Stimulated activated CD8-positive, alpha-beta memory T cell treated with anti-CD3 and anti-CD28 coated beads, Interleukin-7, amount 100 ng/mL, for 24 hours (primary cell): ENCODE measurements around the gene TXN2.

Experiments used
- DNase-seq: peaks from one replicate; pipeline ENCODE4 v3.0.0-alpha.2; 2020; ENCODE audit warnings: low read depth

TXN2 gene

DNA sequence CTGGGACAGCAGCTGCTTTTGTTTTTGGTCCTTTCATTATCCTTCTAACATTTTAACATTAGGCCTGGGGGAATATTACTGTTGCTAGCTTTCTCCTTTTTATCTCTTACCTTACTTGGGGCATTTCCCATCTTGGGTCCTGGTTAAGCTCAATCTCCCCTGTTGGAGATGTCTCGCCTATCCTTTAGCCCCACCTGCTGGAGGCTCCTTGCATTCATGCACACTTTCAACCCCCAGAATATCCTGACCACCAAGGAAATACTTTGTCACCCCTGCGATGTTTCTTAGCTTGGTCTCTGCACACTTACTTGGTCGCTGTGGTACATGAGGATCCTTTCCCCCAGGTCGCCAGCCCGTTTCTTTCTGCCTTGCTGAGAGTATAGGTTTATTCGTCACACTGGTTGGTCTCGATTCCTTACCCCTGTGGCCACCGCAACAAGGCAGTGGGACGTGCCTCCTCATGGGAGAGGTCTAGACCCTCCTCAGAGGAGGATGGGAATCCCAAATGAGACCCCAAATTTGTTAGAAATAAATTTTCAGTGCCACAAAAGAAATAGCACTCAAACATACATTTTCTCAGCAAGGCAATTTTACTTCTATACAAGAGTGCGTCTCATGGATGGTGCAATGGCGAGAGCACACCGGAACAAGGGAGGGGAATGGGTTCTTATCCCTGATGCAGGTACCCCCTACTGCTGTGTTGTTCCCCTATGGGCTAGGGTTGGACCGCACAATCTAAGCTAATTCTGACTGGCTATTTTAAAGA lies 5.4 kb upstream of the TXN2 start:
- peak; percentile 30 for DNase-seq

DNA sequence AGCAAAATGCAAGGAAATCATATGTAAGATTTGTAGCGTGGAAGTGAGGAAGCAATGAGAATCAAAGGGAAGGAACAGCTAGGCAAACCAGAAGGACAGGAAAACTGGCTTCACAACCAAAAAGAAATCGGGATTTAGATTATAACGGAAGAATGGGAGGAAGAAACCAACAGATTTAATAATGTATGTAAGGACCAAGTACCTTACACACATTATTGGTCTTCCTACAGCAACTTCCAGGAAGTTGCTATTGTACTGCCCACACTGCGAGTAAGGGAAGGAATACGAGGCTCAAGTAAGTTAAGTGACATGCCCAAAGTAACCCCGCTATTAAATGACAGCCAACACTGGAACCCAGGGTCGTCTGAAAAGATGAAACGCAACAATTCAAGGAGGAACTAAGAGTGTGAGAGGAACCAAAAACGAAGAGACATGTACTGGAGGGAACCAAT lies 473 bp downstream of the TXN2 start:
- no peak for DNase-seq

GRCh38 chr22:36478966-36479365 lies 2.5 kb downstream of the TXN2 start:
- DNase-seq, result no peak

GRCh38 chr22:36475341-36475740 lies 6.1 kb downstream of the TXN2 start:
- DNase-seq, result no peak

DNA sequence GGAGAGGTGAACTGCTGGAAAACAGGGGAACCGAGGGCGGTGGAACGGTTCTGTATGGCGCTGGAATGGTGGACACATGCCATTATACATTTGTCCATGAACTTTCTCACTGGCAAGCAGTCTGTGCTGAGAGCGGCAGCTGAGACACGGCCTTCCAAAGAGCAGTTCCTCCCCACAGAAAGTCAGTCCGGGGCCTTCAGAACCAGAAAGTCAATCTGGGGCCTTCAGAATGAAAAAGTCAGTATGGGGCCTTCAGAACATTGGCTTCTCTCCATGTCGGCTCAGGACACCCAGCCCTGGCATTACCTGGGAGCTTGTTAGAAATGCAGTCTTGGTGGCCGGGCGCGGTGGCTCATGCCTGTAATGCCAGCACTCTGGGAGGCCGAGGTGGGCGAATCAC lies 8.8 kb downstream of the TXN2 start:
- no peak for DNase-seq

DNA sequence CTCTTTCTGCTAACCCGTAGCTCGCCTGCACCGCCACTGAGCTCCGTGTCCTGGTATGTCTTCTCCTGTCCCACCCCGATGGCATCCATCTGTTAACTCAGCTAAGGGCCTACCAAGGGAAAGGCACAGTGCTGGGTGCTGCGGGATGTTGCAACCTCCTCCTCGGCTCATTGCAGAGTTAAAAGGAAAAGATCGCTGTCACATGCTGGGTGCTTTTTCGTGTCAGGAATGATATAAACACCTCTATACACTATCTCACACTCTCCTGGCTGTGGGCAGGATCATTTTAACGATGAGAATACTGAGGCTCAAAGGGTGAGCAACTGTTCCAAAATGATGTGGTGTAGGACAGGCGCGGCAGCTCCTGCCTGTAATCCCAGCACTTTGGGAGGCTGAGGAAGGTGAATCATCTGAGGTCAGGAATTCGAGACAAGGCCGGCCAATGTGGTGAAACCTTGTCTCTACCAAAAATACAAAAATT lies 10.1 kb downstream of the TXN2 start:
- DNase-seq, result no peak

- DNase-seq, result no peak
These were observed 10.5 kb downstream of the TXN2 start for GRCh38 chr22:36470994-36471331.

DNA sequence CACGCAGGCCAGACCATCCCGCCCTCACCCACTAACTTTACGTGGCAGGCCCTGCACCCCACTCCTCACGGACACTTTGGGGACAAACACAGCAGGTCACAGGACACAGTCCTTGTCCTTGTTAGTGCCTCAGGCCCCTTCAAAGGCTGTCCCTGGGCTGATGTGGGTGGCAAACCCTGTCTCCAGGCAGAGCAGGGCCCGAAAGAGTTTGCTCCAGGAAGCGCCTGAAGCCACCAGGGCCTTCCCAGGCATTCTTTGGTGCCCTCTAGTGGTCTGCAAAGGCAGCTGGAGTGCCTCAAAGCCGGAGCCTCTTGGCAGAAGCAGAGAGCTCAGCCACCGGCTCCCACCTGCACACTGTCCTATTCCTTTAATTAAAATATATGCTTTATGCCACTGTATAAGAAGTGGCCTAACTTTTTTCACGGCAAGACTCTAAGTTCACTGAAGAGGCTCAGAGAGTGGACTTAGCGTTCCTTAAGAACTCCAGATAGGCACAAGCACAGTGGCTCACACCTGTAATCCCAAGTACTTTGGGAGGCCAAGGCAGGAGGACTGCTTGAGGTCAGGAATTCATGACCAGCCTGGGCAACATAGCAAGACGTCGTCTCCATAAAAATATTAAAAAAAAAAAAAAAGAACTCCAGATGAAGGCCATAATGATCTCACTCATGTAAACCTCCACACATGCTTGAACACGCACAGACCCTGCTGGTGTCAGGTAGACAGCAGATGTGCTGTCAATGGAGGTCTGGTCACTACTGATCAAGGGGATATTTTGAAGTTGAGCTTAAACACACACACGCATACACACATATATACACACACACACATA lies 11.1 kb downstream of the TXN2 start:
- peak; percentile 48 for DNase-seq

GRCh38 chr22:36469094-36469710 lies 12.2 kb downstream of the TXN2 start:
- DNase-seq, result no peak

DNA sequence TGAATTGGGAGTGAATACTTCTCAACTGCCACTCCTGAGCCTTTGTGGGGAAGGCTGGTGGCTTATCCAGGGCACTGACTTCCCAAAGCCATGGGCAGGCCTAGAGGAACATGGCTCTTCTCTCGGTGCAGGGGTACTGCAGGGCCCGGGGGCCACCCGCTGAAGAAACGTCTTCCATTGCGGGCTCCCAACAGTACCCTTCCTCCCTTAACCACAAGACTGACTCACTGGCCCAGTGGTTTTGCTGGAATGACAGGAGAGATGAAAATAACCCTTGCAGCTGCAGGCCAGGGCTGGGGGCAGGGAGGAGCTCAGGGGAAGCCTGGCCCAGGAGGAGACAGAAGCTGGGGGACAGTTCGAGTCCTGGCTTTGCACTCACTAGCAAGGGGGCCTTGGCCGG lies 13.5 kb downstream of the TXN2 start:
- DNase-seq, result no peak

GRCh38 chr22:36467042-36467810 lies 14.2 kb downstream of the TXN2 start:
- DNase-seq, result no peak

GRCh38 chr22:36466258-36466657 lies 15.2 kb downstream of the TXN2 start:
- DNase-seq, result no peak

- DNase-seq, result no peak
These were observed 16.0 kb downstream of the TXN2 start for GRCh38 chr22:36465232-36466021.

- DNase-seq, result no peak
These were observed 16.7 kb downstream of the TXN2 start for GRCh38 chr22:36464715-36465231.

DNA sequence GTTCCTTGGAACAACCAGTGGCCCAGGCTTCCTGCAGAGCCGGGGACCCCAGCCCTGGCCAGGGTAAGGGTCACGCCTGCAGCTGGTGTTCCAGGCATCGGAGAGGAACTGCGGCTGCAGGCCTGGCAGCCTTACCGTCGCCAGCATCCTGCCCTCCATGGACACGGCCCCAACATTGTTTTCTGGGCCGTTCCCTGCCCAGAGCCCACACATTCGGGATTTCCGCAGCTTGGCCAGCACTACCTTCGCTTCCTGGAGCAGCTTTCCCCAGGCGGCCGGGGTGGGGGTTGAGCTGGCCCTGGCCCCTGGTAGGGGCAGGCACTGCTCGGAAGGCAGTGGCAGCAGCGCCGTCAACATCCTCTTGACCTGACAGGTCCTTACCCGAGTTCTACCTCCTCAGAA lies 17.7 kb downstream of the TXN2 start:
- DNase-seq, result no peak

GRCh38 chr22:36461665-36462649 lies 19.5 kb downstream of the TXN2 start:
- no peak for DNase-seq

DNA sequence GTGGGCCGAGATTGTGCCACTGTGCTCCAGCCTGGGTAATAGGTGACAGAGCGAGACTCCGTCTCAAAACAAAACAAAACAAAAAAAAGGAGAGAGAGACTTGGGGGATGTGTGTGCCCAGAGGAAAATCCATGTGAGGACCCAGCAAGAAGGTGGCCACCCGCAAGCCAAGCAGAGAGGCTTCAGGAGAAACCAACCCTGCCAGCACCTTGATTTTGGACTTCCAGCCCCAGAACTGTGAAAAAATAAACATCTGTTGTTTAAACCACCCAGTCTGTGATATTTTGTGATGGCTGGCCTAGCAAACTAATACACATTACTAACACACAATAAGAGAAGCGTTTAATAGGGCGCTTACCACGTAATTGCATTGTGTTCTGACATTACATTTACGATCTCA lies 21.2 kb downstream of the TXN2 start:
- DNase-seq, result no peak

DNA sequence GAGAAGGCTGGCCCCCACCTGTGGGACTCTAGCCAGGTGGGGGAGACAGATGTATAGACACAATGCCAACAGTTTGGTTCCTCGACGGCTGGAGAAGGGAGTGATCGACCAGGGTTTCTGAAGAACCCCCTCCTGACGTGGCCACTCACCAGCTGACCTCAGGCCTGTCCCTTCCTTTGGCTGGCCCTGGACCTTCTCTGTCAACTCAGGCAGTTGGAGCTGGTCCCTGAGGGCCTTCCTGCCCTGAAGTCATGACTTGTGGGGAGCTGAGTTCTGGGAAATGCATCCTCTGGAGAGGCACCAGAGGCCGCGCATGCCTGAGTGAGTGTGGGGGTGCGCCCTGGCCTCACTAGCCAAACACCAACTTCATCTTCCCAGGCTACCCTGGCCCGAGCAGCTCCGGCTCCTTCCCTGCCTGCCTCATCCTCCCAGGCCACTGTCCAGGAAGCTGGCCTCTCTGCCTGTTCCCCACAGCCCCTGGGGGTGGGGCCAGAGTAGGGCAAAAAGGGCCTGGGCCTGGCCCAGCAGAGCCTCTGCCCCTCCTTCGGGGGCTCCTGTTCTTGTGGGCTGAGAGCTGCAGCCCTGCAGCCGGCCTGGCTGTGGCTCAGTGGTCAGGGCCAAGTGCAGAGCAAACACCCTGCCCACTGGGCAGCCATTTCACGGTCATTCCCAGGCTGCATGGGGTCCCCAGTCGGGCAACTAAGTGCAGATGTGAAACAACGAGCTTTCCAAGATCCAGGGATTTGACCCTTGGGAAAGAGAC lies 23.6 kb downstream of the TXN2 start:
- no peak for DNase-seq

GRCh38 chr22:36456464-36456845 lies 25.0 kb downstream of the TXN2 start:
- no peak for DNase-seq
